ENCODE data around the gene ZNF423.

The ZNF423 gene

DNA sequence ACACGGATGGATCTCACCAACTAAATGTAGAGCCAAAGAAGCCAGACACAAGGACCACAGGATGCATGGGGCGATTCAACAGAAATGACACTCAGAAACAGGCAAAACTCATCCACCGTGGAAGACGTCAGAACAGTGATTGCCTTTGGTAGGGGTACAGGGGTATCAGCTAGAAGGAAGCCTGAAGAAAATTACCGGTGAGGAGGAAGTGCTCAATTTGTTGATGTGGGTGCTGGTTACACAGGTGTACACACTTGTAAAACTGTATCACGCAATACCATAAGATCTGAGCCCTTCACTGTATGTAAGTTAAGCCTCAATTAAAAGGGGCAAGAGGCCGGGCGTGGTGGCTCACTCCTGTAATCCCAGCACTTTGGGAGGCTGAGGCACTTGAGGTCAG, 256.2 kb downstream of the ZNF423 start:
- DNase-seq (ENCODE audit: low read depth) = no peak

DNA sequence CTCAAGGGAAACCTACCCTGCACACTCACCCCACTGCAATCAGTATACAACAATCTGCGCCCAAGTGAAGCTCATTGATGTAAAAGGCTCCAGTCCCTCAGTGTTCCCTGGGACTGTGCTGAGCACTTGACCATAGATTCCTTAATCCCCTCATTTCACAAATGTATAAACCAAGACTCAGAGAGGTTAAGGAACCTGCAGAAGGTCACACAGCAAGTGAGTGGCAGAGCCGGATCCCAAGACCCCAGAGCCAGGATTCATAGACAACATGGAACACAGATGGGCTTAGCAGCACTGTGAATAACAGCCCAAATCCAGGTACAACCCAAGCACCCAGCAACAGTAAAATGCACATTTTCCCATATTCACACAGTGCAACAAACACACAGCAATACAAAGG, 256.6 kb downstream of the ZNF423 start:
- DNase-seq (ENCODE audit: low read depth) = no peak

DNA sequence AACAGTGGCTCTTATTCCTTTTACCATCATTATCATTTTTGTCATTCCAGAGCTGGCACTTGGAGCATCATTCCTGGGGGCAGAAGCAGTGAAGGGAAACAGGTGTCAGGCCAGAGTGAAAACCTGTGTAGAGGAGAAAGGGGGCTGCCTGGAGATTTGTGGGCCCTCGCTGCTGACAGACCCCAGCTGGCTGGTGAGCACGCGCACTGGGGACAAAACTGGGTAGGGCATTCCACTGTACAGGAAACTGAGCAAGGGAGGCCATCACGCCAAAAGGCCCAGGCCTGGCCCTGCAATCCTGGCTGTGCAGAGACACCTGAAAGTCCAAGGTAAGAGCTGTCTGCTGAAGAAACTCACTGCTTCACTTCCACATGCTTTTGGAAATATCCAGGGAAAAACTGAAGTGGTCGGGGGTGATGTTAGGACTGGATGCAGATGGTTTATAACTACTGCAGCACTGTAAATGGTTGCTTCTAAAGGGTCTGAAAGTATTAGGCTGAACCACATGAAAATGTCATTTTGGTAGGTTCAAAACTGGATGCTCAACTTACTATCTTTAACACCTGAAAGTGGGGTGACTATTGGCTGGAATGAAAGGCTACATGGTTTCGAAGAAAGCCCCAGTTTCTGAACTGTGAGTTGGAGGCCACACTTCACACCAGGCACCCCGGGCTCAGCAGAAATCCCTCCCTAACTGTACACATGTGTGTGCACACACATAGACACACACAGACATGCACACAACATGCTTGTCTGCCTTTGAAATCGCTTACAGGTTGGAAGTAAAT, 257.3 kb downstream of the ZNF423 start:
- DNase-seq (ENCODE audit: low read depth) = no peak

DNA sequence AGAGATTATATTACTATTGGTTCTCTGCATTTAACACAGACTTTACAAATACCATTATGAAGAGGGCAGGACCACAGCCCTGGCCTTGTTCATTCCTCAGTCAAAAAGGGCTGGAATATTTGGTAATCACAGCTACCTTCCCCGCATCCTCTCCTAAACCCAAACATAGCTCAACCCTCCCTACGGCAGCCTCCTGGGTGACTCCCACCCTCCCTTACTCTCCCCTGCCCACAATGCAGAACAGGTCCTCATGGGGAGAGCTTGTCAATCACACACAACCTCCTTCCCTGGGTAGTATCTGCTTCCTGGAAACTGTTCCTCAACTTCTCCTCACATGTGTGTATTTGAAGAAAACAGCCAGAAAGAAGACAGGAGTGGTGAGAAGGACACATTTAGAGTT, 258.1 kb downstream of the ZNF423 start:
- DNase-seq (ENCODE audit: low read depth) = no peak

DNA sequence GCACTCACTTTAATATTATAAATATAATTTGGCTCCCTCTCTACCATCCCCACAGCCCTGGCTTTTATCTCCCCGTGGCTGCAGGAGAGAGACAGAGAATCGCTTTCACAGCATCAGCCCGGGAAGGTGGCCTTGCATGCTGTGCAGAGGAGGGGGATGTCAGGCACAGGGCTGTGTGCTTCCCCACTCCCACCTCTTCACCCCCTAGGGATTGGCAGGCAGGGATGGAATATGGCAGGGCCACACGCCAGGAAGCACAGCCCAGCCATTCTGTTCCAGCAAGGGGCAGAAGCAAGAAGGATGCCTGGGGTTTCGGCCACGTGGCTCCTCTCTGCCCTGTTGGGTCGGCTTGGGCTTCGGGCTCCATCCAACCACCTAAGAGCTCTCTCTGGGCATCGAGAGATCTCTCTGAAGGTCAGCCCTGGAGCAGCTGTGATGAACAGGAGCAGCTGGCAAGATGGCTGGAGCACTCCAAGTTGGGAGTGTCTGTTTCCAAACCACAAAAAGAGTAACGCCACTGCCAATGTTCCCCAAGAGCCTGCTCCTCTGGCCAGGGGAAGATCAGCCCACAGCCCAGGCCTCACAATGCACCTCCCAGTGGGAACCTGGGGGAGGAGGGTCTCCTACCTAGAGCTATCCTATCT, 259.1 kb downstream of the ZNF423 start:
- no peak for DNase-seq (ENCODE audit: low read depth)

DNA sequence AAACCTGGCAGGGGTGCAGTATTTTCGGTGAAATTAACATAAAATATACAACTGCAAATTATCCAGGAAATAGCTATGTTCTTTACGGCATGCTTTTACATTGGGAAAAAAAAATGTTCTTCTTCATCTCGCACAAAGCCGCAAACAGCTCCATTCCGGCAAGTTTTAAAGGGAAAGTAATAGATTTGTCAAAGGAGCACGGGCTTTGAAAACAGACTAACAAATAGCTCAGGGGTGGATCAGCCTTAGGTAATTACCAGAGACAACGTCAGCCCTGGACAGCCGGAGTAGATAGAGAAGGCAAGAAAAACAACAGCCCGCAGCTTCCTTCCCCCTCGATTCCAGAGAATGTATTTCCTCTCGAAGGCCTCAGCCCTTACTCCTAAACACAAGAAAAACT, 259.8 kb downstream of the ZNF423 start:
- DNase-seq (ENCODE audit: low read depth) = no peak

DNA sequence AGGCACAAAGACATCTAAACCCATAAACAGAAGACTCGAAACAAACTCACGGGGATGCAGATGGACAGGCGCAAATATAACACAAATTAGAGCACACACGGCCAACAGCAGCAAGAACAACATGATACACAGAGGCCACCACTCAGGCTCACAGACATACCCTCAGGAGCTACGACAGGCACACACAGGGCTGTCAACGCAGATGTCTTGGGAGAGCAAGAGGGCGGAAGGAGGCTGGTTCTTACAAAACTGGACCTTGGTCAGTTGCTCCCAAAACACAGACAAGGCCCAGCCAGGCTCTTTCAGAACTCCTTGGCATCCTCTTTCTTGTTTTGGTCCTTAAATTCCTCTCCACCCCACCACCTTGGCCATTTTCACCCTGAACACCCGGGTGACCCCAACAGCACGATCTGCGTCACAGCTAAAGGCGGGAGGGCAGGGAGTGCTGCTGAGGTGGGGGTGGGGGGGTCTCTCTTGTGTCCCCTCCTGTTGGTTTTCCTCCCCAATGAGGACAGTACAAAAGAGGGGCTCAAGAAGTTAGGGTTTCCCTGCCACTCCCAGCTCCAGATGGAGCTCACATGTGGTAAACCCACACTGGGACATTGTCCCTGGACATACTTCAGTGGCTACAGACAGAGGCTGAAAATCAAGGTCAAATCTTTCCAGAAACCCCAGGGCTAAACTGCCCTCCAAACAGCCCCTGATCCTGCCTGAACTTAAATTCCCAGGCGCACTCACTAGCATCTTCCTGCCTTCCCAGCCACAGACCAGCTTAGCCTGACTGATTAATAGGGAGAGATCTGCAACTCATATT, 261.0 kb downstream of the ZNF423 start:
- DNase-seq (ENCODE audit: low read depth) = no peak

DNA sequence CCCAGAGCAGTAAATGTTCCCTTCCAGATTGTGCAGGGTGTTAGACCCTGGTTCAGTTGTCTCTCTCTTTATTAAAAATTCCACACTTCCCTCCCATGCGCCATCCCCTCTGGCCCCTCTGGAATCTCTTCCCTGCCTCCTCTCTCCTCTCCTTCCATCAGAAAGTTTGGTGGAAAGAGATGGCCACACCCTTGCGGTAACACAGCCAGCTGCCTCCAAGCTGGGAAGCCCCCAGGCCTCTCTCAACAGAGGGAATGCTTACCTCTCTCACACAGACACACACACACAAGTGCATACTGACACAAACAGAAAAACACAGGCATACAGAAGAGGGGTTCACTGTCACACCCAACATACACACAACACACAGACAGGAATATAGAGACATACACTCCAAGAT, 261.8 kb downstream of the ZNF423 start:
- DNase-seq (ENCODE audit: low read depth) = no peak

DNA sequence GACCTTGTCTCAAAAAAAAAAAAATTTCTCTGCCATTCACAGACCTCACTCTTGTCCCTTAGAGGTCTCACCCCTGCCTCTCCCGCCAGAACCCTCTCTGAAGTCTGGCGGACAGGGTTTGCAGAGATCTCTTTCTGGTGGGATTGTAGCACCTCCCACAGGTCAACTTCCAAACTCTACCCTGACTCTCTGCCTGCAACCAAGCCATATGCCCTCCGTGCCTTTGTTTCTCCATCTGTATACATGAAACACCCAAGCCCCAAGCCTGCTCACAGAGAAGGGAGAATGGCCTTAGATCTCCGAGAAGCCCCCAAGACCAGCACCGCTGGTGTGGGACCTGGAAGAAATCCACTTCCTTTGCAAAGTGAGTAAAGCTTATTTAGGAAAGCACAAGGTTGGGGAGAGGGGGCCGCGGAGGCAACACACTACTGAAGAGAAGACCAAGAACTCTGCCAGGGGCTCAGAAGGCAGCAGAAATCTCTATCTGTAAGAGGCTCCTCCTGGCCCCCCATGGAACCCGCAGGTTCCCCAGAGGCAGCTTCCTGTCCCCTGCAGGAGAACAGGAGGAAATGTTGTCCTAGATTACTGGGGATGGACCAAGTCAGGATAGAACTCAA, 262.4 kb downstream of the ZNF423 start:
- no peak for DNase-seq (ENCODE audit: low read depth)

DNA sequence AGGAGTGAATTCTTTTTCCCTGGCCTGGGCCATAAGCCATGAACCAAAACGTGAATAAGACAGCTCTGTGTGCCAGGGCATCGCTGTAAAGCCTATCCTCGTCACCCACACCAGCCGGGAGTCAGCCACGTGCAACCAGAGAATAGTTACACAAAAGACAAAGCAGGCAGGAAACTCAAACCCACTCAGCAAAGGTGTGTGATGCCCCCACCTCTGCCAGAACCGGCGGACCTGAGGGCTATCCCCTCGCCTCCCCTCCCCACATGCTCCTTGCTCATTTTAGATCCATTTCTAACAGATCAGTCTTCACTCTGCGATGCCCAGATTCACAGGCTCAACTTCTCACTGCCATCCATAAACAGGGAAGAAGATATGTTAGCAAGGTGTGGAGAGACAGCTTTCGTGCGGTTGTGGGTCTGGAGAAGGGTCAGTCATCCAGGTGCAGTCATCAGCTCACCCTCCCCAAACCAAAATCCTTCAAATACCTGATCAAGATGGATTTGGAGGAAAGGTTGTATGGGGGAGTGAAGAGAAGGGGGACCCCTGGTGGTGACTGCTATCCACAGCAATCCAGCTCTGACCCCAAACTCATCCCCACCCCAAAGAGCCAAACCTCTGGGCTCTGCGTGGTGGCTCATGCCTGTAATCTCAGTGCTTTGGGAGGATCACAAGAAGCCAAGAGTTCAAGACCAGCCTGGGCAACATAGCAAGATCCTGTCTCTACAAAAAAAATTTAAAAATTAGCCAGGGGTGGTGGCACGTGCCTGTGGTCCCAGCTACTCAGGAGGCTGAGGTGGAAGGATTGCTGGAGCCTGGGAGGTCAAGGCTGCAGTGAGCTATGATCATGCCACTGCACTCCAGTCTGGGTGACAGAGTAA, 263.1 kb downstream of the ZNF423 start:
- DNase-seq (ENCODE audit: low read depth) = no peak

DNA sequence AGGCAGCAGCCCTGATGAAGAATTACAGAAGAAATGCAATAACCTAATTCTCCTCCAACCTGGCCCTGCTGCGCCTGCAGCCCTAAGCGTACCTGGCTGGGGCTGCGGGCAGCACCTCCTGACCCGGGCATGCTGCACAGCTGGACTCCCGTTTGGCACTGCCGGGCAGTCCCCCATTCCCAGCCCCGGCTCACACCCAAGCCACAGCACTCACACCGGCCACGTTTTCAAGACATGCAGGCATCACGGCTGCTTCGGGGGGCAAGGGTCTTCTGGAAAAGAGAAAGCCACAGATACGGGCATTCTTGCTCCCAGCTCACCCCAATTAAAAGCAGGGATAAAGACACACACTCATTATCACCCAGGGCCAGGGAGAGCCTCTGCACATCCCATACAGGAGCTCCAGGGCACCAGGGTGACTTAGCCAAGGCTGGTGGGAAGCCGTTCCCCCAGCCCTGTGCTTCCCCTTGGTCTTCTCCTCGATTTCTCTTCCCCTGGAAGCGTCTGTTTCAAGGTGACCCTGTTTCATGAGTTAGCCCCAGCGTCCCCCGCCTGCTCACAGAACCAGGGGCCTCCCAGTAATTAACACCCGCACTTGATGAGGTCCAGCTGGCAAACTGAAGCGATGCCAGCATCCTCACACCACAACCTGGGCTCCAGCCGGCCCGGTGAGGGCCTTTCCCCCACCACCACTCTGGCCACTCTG, 265.6 kb downstream of the ZNF423 start:
- DNase-seq (ENCODE audit: low read depth) = no peak

DNA sequence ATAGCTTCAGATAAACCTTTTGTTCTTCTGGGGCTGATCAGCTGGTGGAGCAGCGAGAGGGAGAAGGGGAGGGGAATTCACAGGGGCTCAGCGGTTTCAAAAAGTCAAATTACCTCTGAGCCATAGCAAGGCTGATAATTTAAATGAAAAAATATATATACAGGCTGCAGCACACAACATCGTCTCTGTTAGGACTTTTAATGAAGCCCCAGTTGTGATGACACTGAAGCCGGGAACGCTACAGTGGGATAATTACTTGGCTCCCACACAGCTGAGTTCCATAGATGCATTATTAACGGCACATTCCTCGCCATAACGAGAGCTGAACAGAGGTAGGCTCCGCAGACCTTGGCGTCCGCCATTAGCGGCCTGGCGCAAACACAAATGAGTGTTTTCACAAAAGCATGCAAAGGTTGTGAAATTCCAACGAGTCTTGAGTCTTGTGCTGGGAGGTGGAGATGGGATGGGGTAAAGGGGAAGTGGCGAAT, 266.3 kb downstream of the ZNF423 start:
- DNase-seq (ENCODE audit: low read depth) = no peak

DNA sequence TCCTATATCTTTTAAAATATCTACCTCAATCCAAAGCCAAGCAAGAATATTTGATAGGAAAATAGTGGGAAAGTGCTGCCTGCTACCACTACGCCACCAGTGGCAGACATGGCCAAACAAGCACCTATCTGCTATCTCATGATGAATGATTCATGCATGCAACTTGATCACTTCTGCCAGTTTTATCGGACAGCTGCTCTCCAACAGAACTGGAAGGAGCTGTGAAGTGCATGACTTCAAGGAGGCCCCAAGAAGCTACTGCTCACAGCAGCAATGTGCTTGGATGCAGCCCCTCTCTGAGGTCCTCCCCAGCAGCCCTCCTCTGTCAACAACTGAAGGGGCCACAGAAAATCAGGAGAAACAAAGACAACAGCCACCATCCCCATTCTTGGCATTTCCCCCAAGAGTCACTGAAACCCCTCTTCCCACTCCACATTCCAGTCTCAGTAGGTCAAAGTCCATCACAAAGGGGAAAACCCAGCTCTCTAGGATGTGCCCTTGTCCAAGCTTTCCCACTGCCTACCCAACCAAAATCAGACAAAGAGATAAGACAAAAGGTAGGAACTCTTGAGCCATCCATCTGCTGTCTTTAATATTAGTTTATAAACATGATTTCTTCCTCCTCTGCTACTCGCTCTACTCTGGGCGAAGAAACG, 267.1 kb downstream of the ZNF423 start:
- no peak for DNase-seq (ENCODE audit: low read depth)

DNA sequence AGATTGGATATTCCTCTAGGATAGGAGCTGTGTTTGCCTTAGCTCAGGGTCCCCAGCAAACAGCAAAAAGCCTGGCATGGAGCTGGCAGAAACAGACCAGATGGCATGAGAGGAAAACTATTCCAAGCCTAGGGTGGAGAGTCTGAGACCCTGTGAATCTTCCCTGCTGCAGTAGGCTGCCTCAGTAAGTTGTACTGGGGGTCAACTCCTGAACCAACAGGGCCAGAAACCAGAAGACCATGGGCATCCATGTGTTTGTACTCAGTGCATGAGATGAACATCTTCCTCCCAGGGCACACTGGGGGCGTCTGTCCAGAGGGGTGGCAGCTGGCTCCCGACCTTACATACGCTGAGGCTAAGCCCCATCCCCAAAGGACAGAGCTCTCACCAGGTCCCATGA, 267.9 kb downstream of the ZNF423 start:
- DNase-seq (ENCODE audit: low read depth) = no peak

DNA sequence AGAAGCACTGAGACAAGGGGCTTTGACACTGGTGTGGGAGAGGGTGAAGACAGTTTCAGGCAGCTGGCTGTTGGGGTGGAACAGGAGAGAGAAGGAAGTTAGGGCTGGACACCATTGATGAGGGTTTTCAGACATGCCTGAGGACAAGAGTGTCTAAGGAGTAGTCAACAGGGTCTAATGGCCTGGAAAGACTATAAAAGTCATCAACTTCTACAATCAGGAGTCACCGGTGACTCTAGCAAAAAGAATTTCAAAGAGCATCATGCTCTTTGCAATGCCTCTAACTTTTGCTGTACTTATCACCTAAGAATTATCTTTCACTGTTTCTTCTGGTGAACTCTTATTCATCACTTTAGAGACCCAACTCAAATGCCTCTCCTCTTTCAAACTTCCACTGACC, 268.4 kb downstream of the ZNF423 start:
- no peak for DNase-seq (ENCODE audit: low read depth)

DNA sequence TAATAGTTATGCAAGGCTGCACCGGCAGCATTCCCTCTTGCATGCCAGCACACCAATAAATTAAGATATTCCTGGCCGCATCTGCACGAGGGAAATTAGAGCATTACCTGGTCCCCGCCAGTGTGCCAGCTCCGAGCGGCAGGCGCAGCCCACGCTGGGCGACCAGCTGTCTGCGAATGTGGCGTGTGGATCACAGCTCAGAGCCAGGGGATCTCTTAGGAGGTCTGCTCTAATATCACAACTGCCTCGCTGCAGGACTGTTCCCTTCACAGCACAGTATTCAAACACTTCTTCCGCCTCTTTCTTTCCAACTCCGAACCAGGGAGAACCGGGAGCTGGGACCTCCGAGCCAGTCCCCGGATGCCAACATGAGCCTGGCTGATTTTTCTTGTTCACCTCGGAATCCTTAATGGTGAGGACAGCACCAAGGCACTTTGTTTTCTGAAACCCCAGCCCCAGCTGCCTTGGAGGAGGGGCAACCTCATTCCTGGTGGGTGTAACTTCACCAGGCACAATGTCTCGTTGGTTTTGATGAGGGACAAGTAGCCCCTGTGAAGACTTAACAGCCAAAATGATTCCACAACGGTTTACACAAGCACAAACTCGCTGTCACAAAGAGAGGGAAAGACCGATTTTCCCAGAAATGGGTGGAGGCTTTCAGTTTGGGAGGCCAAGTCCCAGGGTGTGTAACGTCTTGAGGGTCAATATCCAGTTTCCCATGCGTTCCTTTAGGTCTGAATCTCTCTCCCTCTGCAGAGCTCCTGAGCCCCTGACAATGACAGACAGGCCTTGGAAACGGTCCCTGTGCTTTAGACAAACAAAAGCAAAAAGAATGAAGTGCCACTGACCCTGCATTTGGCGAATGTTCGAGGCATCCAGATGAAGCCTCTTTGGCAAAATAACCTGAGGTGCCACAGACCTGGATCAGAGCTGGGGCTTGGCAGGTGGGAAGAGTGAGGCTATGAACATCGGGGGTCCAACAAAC, 269.2 kb downstream of the ZNF423 start:
- DNase-seq (ENCODE audit: low read depth) = no peak

DNA sequence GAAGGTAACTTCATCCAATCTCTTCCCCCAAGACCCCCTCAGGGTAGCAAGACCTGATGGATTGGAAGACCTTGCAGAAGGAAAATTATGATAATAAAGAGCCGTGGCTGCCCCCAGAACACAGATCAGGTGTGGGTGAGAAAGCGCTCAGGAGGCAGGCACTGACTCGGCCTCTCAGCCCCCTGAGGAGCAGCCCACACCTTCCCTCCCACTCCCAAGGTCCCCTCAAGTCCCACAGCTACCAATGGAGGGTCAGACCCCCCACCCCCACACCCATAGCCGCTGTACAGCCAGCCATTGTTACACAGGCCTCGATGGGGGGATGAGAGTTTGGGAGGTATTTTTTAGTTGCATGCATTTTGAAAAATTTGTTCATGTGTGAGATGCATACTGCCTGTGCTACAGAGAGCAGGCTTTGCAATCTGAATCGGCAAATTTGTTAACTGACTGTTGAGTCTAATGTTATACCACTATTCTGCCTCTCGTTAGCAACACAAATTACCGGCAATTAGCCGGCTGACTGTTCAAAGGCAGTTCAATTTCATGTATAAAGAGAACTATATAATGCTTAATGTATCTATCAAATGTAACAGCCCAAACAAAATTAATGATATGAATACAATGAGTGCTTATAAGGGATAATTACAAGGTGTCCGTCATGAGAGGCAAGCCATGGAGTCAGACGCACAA, 270.6 kb downstream of the ZNF423 start:
- DNase-seq (ENCODE audit: low read depth) = no peak

DNA sequence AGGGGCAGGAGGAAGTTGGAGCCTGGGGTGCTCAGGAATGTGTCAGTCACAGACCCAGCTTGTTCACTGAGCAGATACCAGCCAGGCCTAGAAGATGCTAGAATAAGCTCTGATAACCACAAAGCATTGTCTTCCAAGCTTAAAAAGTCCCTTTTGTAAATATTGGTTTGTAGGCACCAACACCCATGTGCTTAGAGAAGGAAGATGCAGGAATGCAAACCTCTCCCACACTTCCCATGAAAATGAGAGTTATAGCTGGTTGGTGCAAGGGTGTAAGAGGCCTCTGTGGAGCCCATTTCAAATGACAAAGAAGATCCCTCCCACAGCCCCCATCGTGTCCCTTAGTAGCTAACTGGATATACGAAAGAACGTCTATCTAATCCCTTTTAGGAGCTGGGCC, 272.0 kb downstream of the ZNF423 start:
- no peak for DNase-seq (ENCODE audit: low read depth)

Measured in non-pigmented ciliary epithelial cell (primary cell).